GM18498 (cell line): ENCODE measurements around the gene SGTB.
"Not testable (repeated sequence)": the region's sequence is repeated elsewhere in the genome, so short reads cannot be mapped to it uniquely, and the experiment has no call there.

ENCODE experiments used
- ATAC-seq: cut with Tn5 transposase; IDR thresholded peaks from one replicate; pipeline ENCODE4 v1.9.1; 2021; ENCODE audit warnings: mild to moderate bottlenecking, moderate library complexity; ENCODE audit not compliant: unreplicated experiment

The SGTB gene

DNA sequence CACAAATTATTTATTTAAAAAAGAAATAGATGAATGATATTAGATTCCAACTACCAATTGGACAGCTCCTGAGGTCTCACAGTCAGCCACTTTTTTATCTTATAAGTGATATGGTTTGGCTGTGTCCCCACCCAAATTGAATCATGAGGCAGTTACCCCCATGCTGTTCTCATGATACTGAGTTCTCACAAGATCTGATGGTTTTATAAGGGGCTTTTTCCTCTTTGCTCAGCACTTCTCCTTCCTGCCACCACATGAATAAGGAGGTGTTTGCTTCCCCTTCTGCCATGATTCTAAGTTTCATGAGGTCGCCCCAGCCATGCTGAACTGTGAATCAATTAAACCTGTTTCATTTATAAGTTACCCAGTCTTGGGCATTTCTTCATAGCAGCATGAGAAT, 13.0 kb upstream of the SGTB start:
- ATAC-seq: no peak

DNA sequence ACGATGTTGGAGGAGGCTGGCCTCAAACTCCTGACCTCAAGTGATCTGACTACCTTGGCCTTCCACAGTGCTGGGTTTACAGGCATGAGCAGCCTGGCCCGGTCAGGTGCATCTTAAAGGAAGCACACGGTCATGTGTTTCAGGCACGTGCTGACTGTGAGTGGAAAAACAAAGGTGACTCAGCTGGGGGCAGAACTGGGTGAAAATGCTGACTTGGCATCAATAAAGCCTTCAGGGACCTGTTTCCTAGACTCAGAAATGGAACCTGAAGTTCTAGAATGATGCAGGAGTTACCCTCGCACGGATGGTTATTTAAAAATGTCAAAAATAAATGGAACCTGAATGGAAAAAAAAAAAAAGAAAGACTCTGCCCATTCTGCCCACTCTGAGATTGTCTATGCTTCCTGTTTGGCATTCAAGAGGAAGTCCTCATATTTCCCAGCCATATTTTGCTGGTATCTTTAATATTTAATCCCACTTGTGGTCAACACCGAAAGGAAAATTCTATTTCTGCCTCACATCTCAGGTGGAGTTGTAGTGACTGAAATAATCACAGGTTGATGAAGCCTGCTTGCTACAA, 12.4 kb upstream of the SGTB start:
- not testable (repeated sequence) for ATAC-seq

GRCh38 chr5:65732046-65732445, 10.1 kb upstream of the SGTB start:
- not testable (repeated sequence) for ATAC-seq

DNA sequence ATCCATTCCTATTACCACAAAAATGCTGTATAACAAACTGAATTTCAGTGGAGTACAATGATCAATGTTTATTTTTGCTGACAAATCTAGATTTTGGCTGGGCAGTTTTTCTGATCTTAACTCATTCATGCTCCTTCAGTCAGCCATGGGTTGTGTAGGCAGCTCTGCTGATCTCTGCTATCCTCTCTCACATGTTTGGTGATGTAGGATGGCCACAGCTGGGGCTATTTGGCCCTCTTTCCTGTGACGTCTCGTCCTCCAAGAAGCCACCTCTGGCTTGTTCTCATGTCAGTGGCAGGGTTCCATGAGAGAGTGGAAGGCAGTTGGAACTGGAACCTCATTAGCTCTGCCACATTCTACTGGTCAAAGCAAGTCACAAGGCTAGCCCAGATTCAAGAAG, 9.0 kb upstream of the SGTB start:
- ATAC-seq: no peak

DNA sequence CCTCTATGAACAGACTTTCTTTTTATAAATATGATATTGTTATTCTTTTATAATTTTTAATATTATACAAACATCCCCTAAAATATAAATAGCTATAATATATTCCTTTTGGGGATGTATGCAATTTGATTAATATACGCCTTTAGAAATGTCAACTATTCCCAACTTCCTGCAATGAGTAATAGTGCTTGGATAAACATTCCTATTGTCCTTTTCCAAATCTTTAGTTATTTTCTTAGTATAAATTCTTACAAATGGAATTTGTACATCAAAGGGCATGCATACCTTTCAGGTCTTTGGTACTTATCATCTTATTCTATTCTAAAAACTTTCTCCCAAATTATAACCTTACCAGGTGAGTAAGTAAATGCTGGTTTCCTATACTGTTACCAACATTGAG, 6.3 kb upstream of the SGTB start:
- no peak for ATAC-seq

DNA sequence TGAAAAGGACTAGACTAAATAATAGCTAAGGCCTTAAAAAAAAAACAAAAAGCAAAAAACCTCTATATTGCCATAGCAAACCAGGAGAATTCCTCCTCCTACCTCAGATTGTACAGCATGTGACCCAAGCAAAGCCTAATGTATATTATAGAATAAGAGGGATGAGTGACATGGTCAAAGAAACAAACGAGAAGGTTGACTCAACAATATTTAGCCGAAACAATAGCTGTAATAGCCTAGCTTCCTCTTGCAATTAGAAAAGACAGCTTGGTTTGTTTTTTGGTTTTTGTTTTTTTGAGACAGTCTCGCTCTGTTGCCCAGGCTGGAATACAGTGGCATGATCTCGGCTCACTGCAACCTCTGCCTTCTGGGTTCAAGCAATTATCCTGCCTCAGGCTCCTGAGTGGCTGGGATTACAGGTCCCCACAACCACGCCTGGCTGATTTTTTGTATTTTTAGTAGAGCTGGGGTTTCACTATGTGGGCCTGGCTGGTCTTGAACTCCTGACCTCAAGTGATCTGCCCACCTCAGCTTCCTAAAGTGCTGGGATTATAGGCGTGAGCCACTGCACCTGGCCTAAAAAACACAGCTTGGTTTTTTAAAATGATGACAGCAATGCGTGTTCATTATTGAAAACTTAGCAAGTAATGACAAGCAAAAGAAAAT, 5.7 kb upstream of the SGTB start:
- ATAC-seq: no peak

- peak; percentile 0 for ATAC-seq
Measured at GRCh38 chr5:65722575-65723403, 880 bp upstream of the SGTB start.

DNA sequence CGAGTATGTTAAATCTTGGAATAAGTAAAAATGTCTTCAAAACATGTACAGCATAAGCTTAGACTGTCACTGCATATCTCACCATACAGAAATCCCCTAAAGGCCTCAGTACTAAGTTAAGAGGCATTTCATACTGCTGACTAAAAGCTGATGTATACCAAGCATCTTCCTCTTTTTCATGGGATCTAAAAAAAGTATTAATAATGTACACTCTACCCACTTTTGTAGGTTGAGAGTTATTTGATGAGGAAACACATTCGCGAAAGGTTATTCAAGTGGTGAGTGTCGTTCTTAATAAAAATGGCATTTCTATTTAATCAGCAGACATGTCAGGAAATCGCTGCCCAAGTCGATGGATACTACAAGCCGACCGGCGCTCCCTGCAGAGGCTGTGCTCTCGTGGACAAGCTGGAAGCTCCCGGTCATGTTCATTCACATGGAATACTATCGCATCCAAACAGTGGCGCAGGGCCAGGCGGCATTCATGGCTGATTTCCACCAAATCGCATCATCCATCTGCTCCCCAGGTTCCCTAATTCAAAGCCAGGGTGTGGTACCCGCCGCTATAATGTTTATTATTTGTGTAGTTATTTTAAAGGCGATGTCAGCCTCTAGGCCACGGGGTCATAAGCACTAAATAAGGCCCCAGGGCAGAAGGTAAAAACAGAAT, 724 bp downstream of the SGTB start:
- ATAC-seq: peak; percentile 5

DNA sequence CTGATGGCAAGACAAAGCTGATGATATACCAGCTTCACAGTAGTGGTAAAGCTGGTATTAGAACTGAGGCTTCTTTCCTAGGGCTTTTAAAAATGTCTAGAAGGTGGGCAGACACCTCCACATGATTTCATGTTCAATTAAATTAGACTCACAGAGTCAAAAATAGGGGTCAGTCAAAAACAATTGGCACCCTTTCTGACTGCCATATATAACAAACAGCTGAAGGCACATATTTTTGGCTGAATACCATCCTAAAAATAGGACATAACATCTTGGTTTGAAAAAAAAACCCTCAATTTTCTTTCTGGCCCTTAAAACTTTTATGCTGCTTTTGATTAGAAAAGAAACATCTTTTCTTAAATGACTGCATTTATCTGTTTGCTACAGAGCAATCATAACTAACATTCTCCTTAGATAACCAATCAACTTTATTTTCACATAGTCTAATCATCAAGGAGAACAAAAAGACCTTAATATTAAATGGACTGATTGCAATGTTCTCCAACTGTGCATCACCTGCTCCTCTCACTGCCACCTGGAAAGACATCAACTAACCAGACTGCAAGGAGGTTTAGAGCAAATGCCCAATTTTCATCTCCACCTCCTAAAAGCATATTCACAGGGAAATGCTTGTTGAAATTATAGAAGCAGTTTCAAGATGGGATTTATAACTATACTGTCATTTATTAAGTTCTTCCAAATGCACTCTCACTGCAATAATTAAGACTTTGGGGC, 3.2 kb downstream of the SGTB start:
- no peak for ATAC-seq

- ATAC-seq: no peak
Measured at GRCh38 chr5:65708145-65708544, 13.8 kb downstream of the SGTB start.

DNA sequence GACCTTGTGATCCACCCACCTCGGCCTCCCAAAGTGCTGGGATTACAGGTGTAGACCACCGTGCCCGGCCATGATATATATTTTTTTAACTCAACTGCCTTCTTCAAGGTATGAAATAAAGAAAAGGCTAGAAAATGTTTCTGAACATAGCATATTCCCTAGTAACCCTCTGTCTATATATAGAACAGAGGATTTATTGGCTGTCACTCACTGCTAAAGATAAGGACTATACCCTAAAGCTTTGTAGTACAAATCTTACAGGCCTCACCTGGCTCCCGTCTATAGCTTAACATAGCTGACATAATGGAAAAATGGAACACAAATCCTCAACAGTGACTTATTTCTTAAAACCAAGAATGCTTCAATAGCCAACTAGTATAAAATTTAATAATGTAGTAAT, 14.2 kb downstream of the SGTB start:
- no peak for ATAC-seq

GRCh38 chr5:65704621-65705239, 17.2 kb downstream of the SGTB start:
- no peak for ATAC-seq

- ATAC-seq: no peak
Measured at GRCh38 chr5:65702036-65702435, 19.9 kb downstream of the SGTB start.

DNA sequence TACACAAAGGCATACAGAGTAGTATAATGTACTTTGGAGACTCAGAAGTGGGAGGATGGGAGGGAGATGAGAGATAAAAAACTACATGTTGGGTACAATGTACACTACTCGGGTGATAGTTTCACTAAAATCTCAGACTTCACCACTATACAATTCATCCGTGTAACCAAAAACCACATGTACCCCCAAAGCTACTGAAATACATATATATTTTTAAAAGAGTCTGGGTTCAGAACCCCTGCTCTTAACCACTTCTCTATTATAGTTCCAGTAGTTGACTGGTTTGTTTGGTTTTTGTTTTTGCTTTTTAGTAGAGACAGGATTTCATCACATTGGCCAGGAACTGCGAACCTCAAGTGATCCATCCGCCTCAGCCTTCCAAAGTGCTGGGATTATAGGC, 22.6 kb downstream of the SGTB start:
- ATAC-seq: peak; percentile 76

DNA sequence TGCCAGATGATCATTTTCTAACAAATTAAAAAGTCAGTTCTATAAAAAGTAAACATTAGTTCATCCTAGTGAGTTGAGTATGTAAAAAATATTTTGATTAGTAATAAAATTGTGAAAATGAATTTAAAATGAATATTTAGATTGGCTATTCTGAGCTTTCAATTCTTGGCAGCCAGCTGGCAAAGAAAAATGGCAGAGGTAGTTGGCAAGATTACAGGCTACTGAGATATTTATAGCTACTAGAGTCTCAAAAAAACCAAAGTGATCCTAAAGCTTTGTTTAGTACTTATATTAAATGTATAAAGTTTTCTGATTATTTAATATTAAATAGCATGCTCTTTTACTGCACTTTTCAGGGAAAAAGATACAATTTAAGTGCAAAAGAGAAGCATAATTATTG, 25.0 kb downstream of the SGTB start:
- ATAC-seq: no peak

- ATAC-seq: no peak
Measured at GRCh38 chr5:65695896-65696295, 26.0 kb downstream of the SGTB start.

DNA sequence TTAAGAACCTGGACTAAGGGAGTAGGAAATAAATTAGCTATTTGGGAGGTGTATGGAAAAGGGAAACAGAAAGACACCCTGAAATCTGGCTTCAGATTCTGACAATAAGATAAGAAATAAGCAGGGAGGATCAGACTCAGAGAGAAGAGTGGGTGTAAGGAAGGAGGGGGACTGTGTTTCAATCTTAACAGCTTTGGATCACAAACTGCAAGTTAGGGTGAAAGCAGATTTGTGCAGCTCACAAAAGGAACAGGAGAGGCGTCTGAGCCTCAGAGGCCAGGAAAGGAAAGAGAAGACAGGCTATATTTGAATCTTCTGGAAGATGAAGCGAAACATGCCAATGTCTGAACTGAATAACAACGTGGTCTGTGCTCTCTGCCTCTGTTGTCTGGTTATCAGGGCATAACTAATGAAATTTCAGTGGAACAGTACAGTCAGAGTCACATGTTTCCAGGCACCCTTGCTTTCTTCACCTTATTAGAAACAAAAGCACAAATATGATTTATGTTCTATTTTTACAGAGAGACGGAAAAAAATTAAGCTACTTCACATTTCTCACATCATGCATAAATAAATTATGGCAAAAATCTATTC, 26.6 kb downstream of the SGTB start:
- ATAC-seq: no peak

- no peak for ATAC-seq
Measured at GRCh38 chr5:65693121-65693520, 28.8 kb downstream of the SGTB start.

GRCh38 chr5:65682148-65682547, 39.8 kb downstream of the SGTB start:
- ATAC-seq: no peak

GRCh38 chr5:65676056-65676455, 45.9 kb downstream of the SGTB start:
- ATAC-seq: not testable (repeated sequence)
